MCF 10A (cell line): Measurements from ENCODE around the gene CHIT1. TPM values are rescaled to one million over a fixed set of nuclear protein-coding genes. Genes with fewer than 3 reads are reported as not detected.
A peak's percentile ranks its signal among the peaks of the same experiment; 100 is the strongest.

ENCODE experiments used
- BruUV-seq: library from RNA; stranded (reverse); fragments of 400-500 nt; replicated peaks from 2 replicates; lab custom pipeline; 2021; lab: Mats Ljungman, UMichigan
- CTCF ChIA-PET: fragments of 300-600 bp; sonication (Branson Sonifier 250); formaldehyde crosslinking; extraction: SDS; loops from one replicate; lab custom pipeline; 2021; ENCODE audit warnings: antibody characterized with exemption, inconsistent platforms; lab: Yijun Ruan, JAX
- POLR2A ChIA-PET: fragments of 300-600, 350-650 bp; sonication (Branson Sonifier 250); formaldehyde crosslinking; extraction: SDS; loops from one replicate; lab custom pipeline; 2020; ENCODE audit warnings: antibody characterized with exemption, inconsistent platforms; lab: Yijun Ruan, JAX
- DNase-seq: peaks from one replicate; pipeline ENCODE4 v3.0.0-alpha.2; 2018; ENCODE audit not compliant: unreplicated experiment
- H3K27ac Mint-ChIP-seq: one replicate; pipeline ENCODE4 v1.8.0; 2022; ENCODE audit warnings: mild to moderate bottlenecking, low read depth, mixed read lengths; ENCODE audit not compliant: unreplicated experiment
- H3K27me3 Mint-ChIP-seq: one replicate; pipeline ENCODE4 v1.8.0; 2022; ENCODE audit warnings: mixed read lengths; ENCODE audit not compliant: insufficient read depth, unreplicated experiment
- H3K36me3 Mint-ChIP-seq: one replicate; pipeline ENCODE4 v1.8.0; 2022; ENCODE audit warnings: mild to moderate bottlenecking, moderate library complexity, mixed read lengths; ENCODE audit not compliant: insufficient read depth, unreplicated experiment
- H3K4me1 Mint-ChIP-seq: one replicate; pipeline ENCODE4 v1.8.0; 2022; ENCODE audit warnings: mixed read lengths; ENCODE audit not compliant: insufficient read depth, unreplicated experiment
- H3K4me3 Mint-ChIP-seq: one replicate; pipeline ENCODE4 v1.8.0; 2022; ENCODE audit warnings: mild to moderate bottlenecking, moderate library complexity, mixed read lengths; ENCODE audit not compliant: unreplicated experiment
- H3K9me3 Mint-ChIP-seq: one replicate; pipeline ENCODE4 v1.8.0; 2022; ENCODE audit warnings: mixed read lengths; ENCODE audit not compliant: unreplicated experiment
- intact Hi-C: fragments of 100-400 bp; cut with micrococcal nuclease; formaldehyde crosslinking; loops from 2 replicates; pipeline ENCODE4 v1.14.1; 2022
- total RNA-seq: library from RNA; stranded (reverse); gene quantifications from 2 replicates; pipeline ENCODE4 v1.2.3, GENCODE V29; 2022
- TF ChIP-seq, protein P1 (sequence below): fragments of 200-600 bp; IDR thresholded peaks from one replicate; pipeline ENCODE4 v1.8.0; 2022; ENCODE audit warnings: antibody characterized with exemption, mild to moderate bottlenecking; ENCODE audit not compliant: unreplicated experiment

CHIT1 gene
- total RNA-seq, 1 experiment from 2014 or later, result not detected

- DNase-seq, result no peak
- POLR2A ChIA-PET, result no interaction called here
- Mint-ChIP-seq H3K36me3 (no peaks in the 10 kb centered on the region), H3K27me3 (peaks cover 11% of the 10 kb centered on the region), H3K4me1 (peaks cover 19% of the 10 kb centered on the region), H3K4me3 (no peak overlapping the region), H3K27ac (no peak overlapping the region), H3K9me3 (no peaks in the 10 kb centered on the region)
- BruUV-seq, result no TSS peak
- intact Hi-C loops, result no loop called here
- CTCF ChIA-PET, result interaction anchor here (0.5 to 5.8 kb wide), 4 partner anchors 12 to 251 kb away, joined by 3 to 69 read pairs (median 22); no protein-coding TSS in a partner anchor
- TF ChIP-seq, protein P1, sequence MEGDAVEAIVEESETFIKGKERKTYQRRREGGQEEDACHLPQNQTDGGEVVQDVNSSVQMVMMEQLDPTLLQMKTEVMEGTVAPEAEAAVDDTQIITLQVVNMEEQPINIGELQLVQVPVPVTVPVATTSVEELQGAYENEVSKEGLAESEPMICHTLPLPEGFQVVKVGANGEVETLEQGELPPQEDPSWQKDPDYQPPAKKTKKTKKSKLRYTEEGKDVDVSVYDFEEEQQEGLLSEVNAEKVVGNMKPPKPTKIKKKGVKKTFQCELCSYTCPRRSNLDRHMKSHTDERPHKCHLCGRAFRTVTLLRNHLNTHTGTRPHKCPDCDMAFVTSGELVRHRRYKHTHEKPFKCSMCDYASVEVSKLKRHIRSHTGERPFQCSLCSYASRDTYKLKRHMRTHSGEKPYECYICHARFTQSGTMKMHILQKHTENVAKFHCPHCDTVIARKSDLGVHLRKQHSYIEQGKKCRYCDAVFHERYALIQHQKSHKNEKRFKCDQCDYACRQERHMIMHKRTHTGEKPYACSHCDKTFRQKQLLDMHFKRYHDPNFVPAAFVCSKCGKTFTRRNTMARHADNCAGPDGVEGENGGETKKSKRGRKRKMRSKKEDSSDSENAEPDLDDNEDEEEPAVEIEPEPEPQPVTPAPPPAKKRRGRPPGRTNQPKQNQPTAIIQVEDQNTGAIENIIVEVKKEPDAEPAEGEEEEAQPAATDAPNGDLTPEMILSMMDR, result no peak
Measured at GRCh38 chr1:203204756-203205155, 24.7 kb downstream of the CHIT1 start.

DNA sequence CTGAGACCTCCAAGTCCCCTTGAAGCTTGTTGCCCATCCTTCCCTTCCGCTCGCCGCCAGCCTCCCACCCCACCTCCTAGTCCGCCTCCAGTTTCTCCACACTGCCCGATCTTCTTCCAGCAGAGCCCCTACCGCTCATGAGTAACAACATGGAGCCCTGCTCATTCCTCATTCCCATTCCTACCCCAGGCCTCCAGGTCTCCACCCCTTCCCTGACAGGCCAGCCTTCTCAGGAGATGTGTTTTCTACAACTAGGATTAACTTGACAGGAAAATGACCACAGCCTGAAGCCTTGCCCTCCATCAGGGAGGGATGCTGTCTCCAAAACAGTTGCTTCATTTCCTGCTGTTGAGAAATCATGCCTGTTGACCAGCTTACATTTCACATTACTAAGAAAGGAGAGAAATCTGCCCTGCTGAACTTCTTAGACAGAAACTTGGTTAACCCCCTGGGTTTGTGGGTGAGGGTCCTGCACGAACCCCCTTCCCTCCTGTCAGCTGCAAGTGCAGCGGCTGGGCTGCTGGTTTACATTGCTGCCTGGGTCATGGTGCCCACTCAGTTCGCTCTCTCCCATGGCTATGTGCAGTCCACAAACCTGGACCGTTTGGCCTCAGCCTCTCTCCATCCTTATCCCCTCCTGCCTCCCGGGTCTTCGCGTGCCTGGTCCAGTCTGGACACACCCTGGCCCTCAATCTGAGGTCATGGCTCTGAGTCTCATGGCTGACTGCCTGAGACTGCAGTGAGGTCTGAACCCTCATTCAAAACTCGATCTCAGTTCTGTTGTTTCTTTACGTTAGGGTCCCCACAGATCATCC is 26.8 kb downstream of the CHIT1 start:
- H3K36me3 Mint-ChIP-seq, result no peaks in the 10 kb centered on the region
- POLR2A ChIA-PET, result interaction anchor here (0.8 kb wide), 1 partner anchor 12 kb away, joined by 3 read pairs; no protein-coding TSS in a partner anchor

GRCh38 chr1:203201516-203202205 is 27.8 kb downstream of the CHIT1 start:
- no peak for DNase-seq
- Mint-ChIP-seq H3K27ac (no peak overlapping the region), H3K9me3 (peaks cover 6% of the 10 kb centered on the region), H3K4me3 (no peak overlapping the region), H3K4me1 (peaks cover 22% of the 10 kb centered on the region), H3K27me3 (no peaks in the 10 kb centered on the region), H3K36me3 (no peaks in the 10 kb centered on the region)
- TF ChIP-seq, protein P1, result no peak
- ChIA-PET CTCF (interaction anchor here (0.9 to 8.0 kb wide), 8 partner anchors 12 to 163 kb away, joined by 3 to 69 read pairs (median 34); no protein-coding TSS in a partner anchor), POLR2A (no interaction called here)
- no TSS peak for BruUV-seq
- intact Hi-C loops, result no loop called here

More for the DNA sequence above, 26.8 kb downstream of the CHIT1 start:
- CTCF ChIA-PET, result interaction anchor here (0.6 to 8.0 kb wide), 9 partner anchors 14 to 1187 kb away, joined by 3 to 69 read pairs (median 4); no protein-coding TSS in a partner anchor
- H3K27ac Mint-ChIP-seq, result no peak overlapping the region
- DNase-seq, result peak; percentile 97
- peaks cover 7% of the 10 kb centered on the region for H3K27me3 Mint-ChIP-seq
- TF ChIP-seq, protein P1, result no peak
- intact Hi-C loops, result no loop called here
- no peak overlapping the region for H3K4me3 Mint-ChIP-seq
- H3K9me3 Mint-ChIP-seq, result no peaks in the 10 kb centered on the region
- H3K4me1 Mint-ChIP-seq, result peaks cover 22% of the 10 kb centered on the region
- no TSS peak for BruUV-seq

DNA sequence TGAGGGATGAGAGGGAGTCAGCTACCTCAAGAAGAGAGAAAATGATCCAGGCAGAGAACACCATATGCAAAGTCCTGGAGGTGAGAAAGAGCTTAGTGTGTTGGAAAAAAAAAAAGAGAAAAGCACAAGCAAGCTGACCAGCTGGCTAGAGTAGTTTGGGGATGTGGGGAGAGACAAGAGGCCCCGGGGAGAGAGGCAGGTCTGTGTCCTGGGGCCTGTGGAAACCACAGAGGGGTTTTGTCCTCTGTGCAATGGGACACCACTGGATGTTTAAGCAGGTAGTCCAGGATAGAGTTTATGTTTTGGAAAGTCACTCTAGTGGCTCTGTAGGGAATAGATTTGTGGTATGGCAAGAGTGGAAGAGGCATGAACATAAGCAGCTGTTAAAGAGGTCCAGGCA is 28.6 kb downstream of the CHIT1 start:
- Mint-ChIP-seq H3K4me1 (peaks cover 22% of the 10 kb centered on the region), H3K4me3 (no peak overlapping the region), H3K36me3 (no peaks in the 10 kb centered on the region), H3K9me3 (peaks cover 6% of the 10 kb centered on the region), H3K27ac (no peak overlapping the region), H3K27me3 (no peaks in the 10 kb centered on the region)
- intact Hi-C loops, result no loop called here
- no TSS peak for BruUV-seq
- no peak for DNase-seq
- ChIA-PET POLR2A (interaction anchor here (0.7 to 2.1 kb wide), 3 partner anchors 14 to 66 kb away, joined by 4 to 10 read pairs (median 10); partner anchors contain the start of gene CHI3L1), CTCF (interaction anchor here (0.5 to 8.0 kb wide), 10 partner anchors 11 to 199 kb away, joined by 3 to 62 read pairs (median 8); no protein-coding TSS in a partner anchor)
- TF ChIP-seq, protein P1, result no peak
